KOPT-K1 (cell line): Measurements from ENCODE around the gene KRT1.
"Not testable (repeated sequence)": the region's sequence is repeated elsewhere in the genome, so short reads cannot be mapped to it uniquely, and the experiment has no call there.

Experiments used
- H3K27ac ChIP-seq: fragments of 200-600 bp; sonication (generic); 2 replicates; pipeline ENCODE4 v1.5.1; 2016; ENCODE audit warnings: antibody characterized with exemption, mild to moderate bottlenecking, low read depth, low read length; ENCODE audit not compliant: poor library complexity, severe bottlenecking
- H3K36me3 ChIP-seq: fragments of 200-600 bp; sonication (generic); 2 replicates; pipeline ENCODE4 v1.5.1; 2017; ENCODE audit warnings: antibody characterized with exemption, mild to moderate bottlenecking, low read length, moderate library complexity; ENCODE audit not compliant: insufficient read depth
- H3K9me3 ChIP-seq: fragments of 200-600 bp; sonication (generic); 2 replicates; pipeline ENCODE4 v1.5.1; 2017; ENCODE audit warnings: antibody characterized with exemption, low read length, mild to moderate bottlenecking; ENCODE audit not compliant: insufficient read depth, poor library complexity, severe bottlenecking

The KRT1 gene

DNA sequence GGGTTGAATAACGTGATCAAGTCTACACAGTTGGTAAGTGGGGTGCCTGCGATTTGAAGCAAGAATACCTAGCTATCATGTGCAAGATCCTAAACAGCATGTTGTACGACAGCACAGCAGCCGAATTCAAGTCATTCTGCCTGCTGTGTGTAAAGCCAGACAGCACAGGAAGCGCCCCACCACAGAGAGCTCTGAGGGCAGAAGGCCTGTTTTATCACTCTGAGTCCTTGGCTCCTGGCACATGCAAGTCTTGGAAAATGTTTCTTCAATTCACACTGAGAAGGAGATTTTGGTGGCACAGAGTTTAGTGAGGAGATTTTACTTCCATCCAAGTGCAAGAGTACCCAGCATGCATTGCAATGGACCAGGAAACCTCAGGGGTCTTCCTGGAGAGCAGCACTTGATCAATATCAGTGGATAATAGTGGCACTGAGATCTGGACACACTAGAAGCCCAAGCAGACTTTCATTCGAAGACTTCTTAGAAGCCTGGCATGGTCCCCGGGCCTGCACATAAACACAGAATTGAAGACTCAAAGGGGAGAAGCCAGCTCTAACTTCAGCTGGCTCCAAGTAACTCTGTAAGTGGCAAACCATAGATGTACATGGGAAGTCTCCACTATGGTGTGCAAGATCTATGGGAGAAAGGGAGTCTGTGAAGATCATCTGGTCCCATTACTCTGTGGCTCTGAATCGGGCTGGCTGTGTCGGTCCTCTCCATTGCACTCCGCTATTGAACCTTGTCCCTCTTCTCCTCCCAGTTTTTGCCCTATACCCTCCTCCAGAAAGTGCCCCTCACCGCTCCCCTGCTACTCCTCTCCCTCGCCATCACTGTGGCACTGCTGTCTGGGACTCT lies 1.5 kb upstream of the KRT1 start:
- no peak overlapping the region for H3K27ac ChIP-seq

GRCh38 chr12:52679875-52680274 lies 332 bp downstream of the KRT1 start:
- no peak overlapping the region for H3K27ac ChIP-seq
- H3K36me3 ChIP-seq = no peaks in the 10 kb centered on the region
- no peaks in the 10 kb centered on the region for H3K9me3 ChIP-seq

More for the DNA sequence above, 1.5 kb upstream of the KRT1 start:
- no peaks in the 10 kb centered on the region for H3K9me3 ChIP-seq
- no peaks in the 10 kb centered on the region for H3K36me3 ChIP-seq

DNA sequence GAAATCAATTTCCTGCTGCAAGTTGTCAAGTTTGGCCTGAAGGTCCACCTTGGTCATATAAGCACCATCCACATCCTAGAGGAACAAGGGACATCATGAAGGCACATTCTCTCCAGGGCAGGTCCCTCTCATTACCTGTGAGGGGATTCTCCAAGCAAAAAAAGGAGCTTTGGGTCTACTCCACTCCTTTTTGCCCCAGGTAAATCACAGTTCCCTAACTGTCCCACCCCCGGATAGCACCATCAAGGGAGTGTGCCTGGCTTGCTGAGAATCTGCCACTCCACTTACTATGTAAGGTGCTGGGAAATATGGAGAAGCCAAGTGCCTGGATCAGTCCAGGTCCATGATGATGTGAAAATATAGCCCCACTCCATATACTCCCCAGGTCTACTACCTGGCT lies 2.5 kb downstream of the KRT1 start:
- Histone ChIP-seq H3K9me3 (no peaks in the 10 kb centered on the region), H3K36me3 (no peaks in the 10 kb centered on the region), H3K27ac (no peak overlapping the region)

GRCh38 chr12:52677126-52677525 lies 3.1 kb downstream of the KRT1 start:
- no peaks in the 10 kb centered on the region for H3K9me3 ChIP-seq
- H3K27ac ChIP-seq = no peak overlapping the region
- no peaks in the 10 kb centered on the region for H3K36me3 ChIP-seq

GRCh38 chr12:52676163-52676562 lies 4.0 kb downstream of the KRT1 start:
- Histone ChIP-seq H3K36me3 (no peaks in the 10 kb centered on the region), H3K27ac (no peak overlapping the region), H3K9me3 (no peaks in the 10 kb centered on the region)

- Histone ChIP-seq H3K9me3 (no peaks in the 10 kb centered on the region), H3K36me3 (no peaks in the 10 kb centered on the region), H3K27ac (no peak overlapping the region)
These were observed 4.9 kb downstream of the KRT1 start for GRCh38 chr12:52675301-52675701.

- H3K9me3 ChIP-seq = no peaks in the 10 kb centered on the region
- H3K27ac ChIP-seq = no peak overlapping the region
- H3K36me3 ChIP-seq = no peaks in the 10 kb centered on the region
These were observed 5.8 kb downstream of the KRT1 start for GRCh38 chr12:52674433-52674775.

- no peaks in the 10 kb centered on the region for H3K36me3 ChIP-seq
- H3K27ac ChIP-seq = no peak overlapping the region
- H3K9me3 ChIP-seq = no peaks in the 10 kb centered on the region
These were observed 6.3 kb downstream of the KRT1 start for GRCh38 chr12:52673713-52674432.

GRCh38 chr12:52673217-52673616 lies 7.0 kb downstream of the KRT1 start:
- Histone ChIP-seq H3K27ac (no peak overlapping the region), H3K36me3 (no peaks in the 10 kb centered on the region), H3K9me3 (no peaks in the 10 kb centered on the region)

- Histone ChIP-seq H3K27ac (no peak overlapping the region), H3K36me3 (no peaks in the 10 kb centered on the region), H3K9me3 (no peaks in the 10 kb centered on the region)
These were observed 7.8 kb downstream of the KRT1 start for GRCh38 chr12:52672321-52672933.

DNA sequence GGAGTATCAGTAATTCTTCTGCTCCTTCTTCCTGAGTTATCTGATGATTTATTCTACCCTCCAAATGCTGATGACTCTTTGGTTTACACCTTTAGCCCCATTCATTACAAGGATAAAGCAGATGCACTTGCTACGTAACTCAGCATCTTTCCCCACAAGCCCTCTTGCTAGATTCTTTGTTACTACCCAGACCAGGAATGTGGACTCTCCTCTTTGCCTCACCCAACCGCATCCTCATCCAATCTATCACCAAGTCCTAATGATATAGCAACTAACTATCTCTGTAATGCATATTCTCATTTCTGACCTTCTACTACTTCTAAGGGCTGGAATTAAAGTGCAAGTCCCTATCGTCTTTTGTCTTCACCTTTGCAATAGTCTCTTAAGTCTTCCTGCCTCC lies 9.2 kb downstream of the KRT1 start:
- Histone ChIP-seq H3K27ac (no peak overlapping the region), H3K36me3 (no peaks in the 10 kb centered on the region), H3K9me3 (no peaks in the 10 kb centered on the region)

DNA sequence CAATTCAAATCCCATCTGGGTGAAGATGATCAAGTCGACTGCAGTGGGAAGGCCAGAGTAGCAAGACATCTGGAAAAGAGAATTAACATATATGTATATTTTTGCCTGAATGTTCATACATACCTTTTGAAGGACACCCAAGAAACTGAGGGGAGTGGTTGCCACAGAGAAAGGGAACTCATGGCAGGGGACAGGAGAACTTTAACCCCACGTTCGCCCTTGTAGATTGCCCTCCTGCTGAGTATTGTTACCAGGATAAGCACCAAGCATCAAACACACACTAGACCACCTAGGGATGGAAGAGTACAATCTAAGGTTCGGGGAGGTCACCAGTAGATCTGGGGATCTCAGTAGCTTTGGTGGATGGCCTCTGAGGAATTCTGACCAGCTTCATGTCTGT lies 9.7 kb downstream of the KRT1 start:
- Histone ChIP-seq H3K9me3 (no peaks in the 10 kb centered on the region), H3K36me3 (no peaks in the 10 kb centered on the region), H3K27ac (no peak overlapping the region)

DNA sequence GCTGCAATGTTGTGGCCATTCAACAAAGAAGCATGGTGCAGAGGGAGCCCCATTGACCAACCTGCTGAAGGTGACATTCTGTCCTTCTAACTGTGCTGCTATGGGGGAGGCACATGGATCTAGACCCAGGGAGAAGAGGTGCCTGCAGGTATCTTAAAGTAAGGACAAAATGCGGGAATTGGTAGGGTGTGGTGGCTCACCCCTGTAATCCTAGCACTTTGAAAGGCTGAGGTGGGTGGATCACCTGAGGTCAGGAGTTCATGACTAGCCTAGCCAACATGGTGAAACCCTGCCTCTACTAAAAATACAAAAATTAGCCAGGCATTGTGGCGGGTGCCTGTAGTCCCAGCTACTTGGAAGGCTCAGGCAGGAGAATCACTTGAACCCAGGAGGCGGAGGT lies 10.3 kb downstream of the KRT1 start:
- not testable (repeated sequence) for H3K36me3 ChIP-seq, H3K9me3 ChIP-seq, H3K27ac ChIP-seq

GRCh38 chr12:52669426-52669825 lies 10.8 kb downstream of the KRT1 start:
- H3K27ac ChIP-seq = no peak overlapping the region
- H3K9me3 ChIP-seq = no peaks in the 10 kb centered on the region
- H3K36me3 ChIP-seq = no peaks in the 10 kb centered on the region

DNA sequence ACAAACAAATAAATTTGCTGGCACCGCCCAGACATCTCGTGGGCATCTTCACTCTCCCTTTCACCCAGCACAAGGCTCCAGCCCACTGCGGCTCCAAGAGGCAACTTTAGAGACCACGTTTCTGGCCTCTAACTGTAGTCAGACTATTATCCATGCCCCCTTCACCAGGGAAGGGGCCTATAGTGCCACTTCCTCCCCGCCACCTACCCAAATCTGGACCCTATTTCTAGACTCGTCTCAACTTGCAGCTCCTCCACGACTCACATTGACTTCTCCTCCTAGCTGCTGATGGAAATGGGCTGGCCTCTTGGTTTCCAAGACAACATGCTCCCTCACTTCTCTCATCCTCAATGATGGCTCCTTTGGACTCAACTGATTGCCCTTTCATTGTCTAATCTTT lies 12.3 kb downstream of the KRT1 start:
- H3K9me3 ChIP-seq = no peaks in the 10 kb centered on the region
- H3K36me3 ChIP-seq = no peaks in the 10 kb centered on the region

More for the DNA sequence above, 12.3 kb downstream of the KRT1 start:
- no peak overlapping the region for H3K27ac ChIP-seq
